Neural cell (in vitro differentiated cells): ENCODE results near the gene TOX2. TPM values are rescaled to one million over a fixed set of nuclear protein-coding genes. Genes with fewer than 3 reads are reported as not detected.
A peak's percentile ranks its signal among the peaks of the same experiment; 100 is the strongest.

Source experiments
- H2AFZ ChIP-seq: fragments of 200-600, 300-800 bp; sonication (generic), shearing (Covaris generic); 2 replicates; pipeline ENCODE4 v1.6.0; 2014; ENCODE audit warnings: low read depth, mild to moderate bottlenecking, antibody characterized with exemption, low read length, moderate library complexity
- H3F3A ChIP-seq: fragments of 200-600 bp; shearing (Covaris generic); 2 replicates; pipeline ENCODE4 v1.6.1; 2016; ENCODE audit warnings: mild to moderate bottlenecking, moderate library complexity, mixed read lengths, antibody characterized with exemption, low read length; ENCODE audit not compliant: insufficient read depth, poor library complexity, severe bottlenecking
- H3K27ac ChIP-seq: fragments of 200-600, 300-800 bp; sonication (generic), shearing (Covaris generic); 2 replicates; pipeline ENCODE4 v1.5.1; 2014; ENCODE audit warnings: mild to moderate bottlenecking, low read length, moderate library complexity
- H3K27me3 ChIP-seq: fragments of 300-800, 200-600 bp; sonication (generic), shearing (Covaris generic); 2 replicates; pipeline ENCODE4 v1.6.0; 2014; ENCODE audit warnings: mild to moderate bottlenecking, low read depth, low read length, moderate library complexity; ENCODE audit not compliant: insufficient read depth
- H3K36me3 ChIP-seq: fragments of 300-800, 200-600 bp; sonication (generic), shearing (Covaris generic); 2 replicates; pipeline ENCODE4 v1.5.1; 2014; ENCODE audit warnings: mild to moderate bottlenecking, antibody characterized with exemption, low read length, moderate library complexity; ENCODE audit not compliant: insufficient read depth
- H3K4me2 ChIP-seq: fragments of 300-800, 200-600 bp; sonication (generic), shearing (Covaris generic); 2 replicates; pipeline ENCODE4 v1.6.0; 2014; ENCODE audit warnings: mild to moderate bottlenecking, low read length
- H3K4me3 ChIP-seq: fragments of 300-800, 200-600 bp; sonication (generic), shearing (Covaris generic); 2 replicates; pipeline ENCODE4 v1.5.1; 2014; ENCODE audit warnings: mild to moderate bottlenecking, low read length, moderate library complexity
- H3K79me2 ChIP-seq: fragments of 200-600 bp; shearing (Covaris generic); replicated peaks from 2 replicates; pipeline ENCODE4 v1.6.0; 2014; ENCODE audit warnings: mild to moderate bottlenecking, low read length, moderate library complexity; ENCODE audit not compliant: insufficient read depth
- H3K9ac ChIP-seq: fragments of 300-800, 200-600 bp; sonication (generic), shearing (Covaris generic); 2 replicates; pipeline ENCODE4 v1.6.1; 2016; ENCODE audit warnings: mild to moderate bottlenecking, low read length, mixed read lengths
- H3K9me2 ChIP-seq: fragments of 200-600 bp; shearing (Covaris generic); 2 replicates; pipeline ENCODE4 v1.6.1; 2016; ENCODE audit warnings: mild to moderate bottlenecking, low read length, mixed read lengths; ENCODE audit not compliant: insufficient read depth
- H3K9me3 ChIP-seq: fragments of 200-600, 300-800 bp; sonication (generic), shearing (Covaris generic); 2 replicates; pipeline ENCODE4 v1.6.1; 2016; ENCODE audit warnings: mild to moderate bottlenecking, mixed run types, low read length, moderate library complexity, mixed read lengths
- H4K20me1 ChIP-seq: fragments of 200-600 bp; shearing (Covaris generic); 2 replicates; pipeline ENCODE4 v1.6.1; 2016; ENCODE audit warnings: mild to moderate bottlenecking, mixed run types; ENCODE audit not compliant: insufficient read depth
- CTCF ChIP-seq: fragments of 450-650 bp; IDR thresholded peaks from 2 replicates; pipeline ENCODE4 v1.5.1; 2014; ENCODE audit warnings: antibody characterized with exemption, mild to moderate bottlenecking, moderate library complexity; ENCODE audit not compliant: poor library complexity, severe bottlenecking
- EP300 ChIP-seq: fragments of 450-650 bp; conservative IDR thresholded peaks from 2 replicates; pipeline ENCODE4 v1.6.1; 2014; ENCODE audit warnings: antibody characterized with exemption, mild to moderate bottlenecking, moderate library complexity; ENCODE audit not compliant: poor library complexity, severe bottlenecking
- EZH2 ChIP-seq: fragments of 200-600, 300-800 bp; shearing (Covaris generic), sonication (generic); IDR thresholded peaks from 2 replicates; pipeline ENCODE4 v1.6.1; 2014; ENCODE audit warnings: antibody characterized with exemption, low read length, borderline replicate concordance, mild to moderate bottlenecking; ENCODE audit not compliant: insufficient read depth, poor library complexity, severe bottlenecking
- MXI1 ChIP-seq: fragments of 450-650 bp; conservative IDR thresholded peaks from 2 replicates; pipeline ENCODE4 v1.6.1; 2014; ENCODE audit warnings: antibody characterized with exemption, mild to moderate bottlenecking; ENCODE audit not compliant: poor library complexity, severe bottlenecking
- POLR2AphosphoS5 ChIP-seq: IDR thresholded peaks from 2 replicates; pipeline ENCODE4 v1.6.1; 2012
- RAD21 ChIP-seq: fragments of 450-650 bp; conservative IDR thresholded peaks from 2 replicates; pipeline ENCODE4 v1.6.1; 2014; ENCODE audit warnings: antibody characterized with exemption, mild to moderate bottlenecking, moderate library complexity
- REST ChIP-seq: IDR thresholded peaks from 2 replicates; pipeline ENCODE4 v1.6.1; 2012; ENCODE audit warnings: borderline replicate concordance
- SMC3 ChIP-seq: fragments of 450-650 bp; conservative IDR thresholded peaks from 2 replicates; pipeline ENCODE4 v1.6.1; 2014; ENCODE audit warnings: antibody characterized with exemption, mild to moderate bottlenecking, moderate library complexity; ENCODE audit not compliant: poor library complexity
- TAF1 ChIP-seq: IDR thresholded peaks from 2 replicates; pipeline ENCODE4 v1.6.1; 2012; ENCODE audit warnings: low read depth
- polyA plus RNA-seq: library from polyadenylated mRNA; depleted of rRNA; stranded (reverse); fragments of >200 nt; gene quantifications from 2 replicates; pipeline ENCODE4 v1.2.3, GENCODE V29; 2014

Gene TOX2
- polyA plus RNA-seq, 1 donor from 2014 or later: 0.89 TPM

GRCh38 chr20:44054849-44055248 is 140.2 kb downstream of the TOX2 start:
- Histone ChIP-seq H3K4me2 (no peak overlapping the region), H4K20me1 (no peaks in the 10 kb centered on the region), H3K9ac (no peak overlapping the region), H3K27me3 (no peaks in the 10 kb centered on the region), H3K9me3 (no peaks in the 10 kb centered on the region), H3K27ac (no peak overlapping the region), H3K36me3 (no peaks in the 10 kb centered on the region), H3K9me2 (no peaks in the 10 kb centered on the region), H3F3A (no peaks in the 10 kb centered on the region), H2AFZ (no peak overlapping the region), H3K4me3 (no peak overlapping the region), H3K79me2 (no peaks in the 10 kb centered on the region)
- TF ChIP-seq EZH2 (no peak), RAD21 (no peak), MXI1 (no peak), TAF1 (no peak), EP300 (no peak), SMC3 (no peak), REST (no peak), POLR2AphosphoS5 (no peak), CTCF (no peak)

GRCh38 chr20:44056010-44056698 is 141.5 kb downstream of the TOX2 start:
- H4K20me1 ChIP-seq: no peaks in the 10 kb centered on the region
- no peaks in the 10 kb centered on the region for H3F3A ChIP-seq
- H3K9me3 ChIP-seq: no peaks in the 10 kb centered on the region
- no peaks in the 10 kb centered on the region for H3K27me3 ChIP-seq
- H3K9me2 ChIP-seq: no peaks in the 10 kb centered on the region
- H3K27ac ChIP-seq: no peak overlapping the region
- TF ChIP-seq MXI1 (no peak), POLR2AphosphoS5 (no peak), CTCF (peak; percentile 31), REST (no peak), RAD21 (peak; percentile 26), SMC3 (no peak), EP300 (no peak), TAF1 (no peak), EZH2 (no peak)
- no peak overlapping the region for H3K4me3 ChIP-seq
- H3K79me2 ChIP-seq: no peaks in the 10 kb centered on the region
- H3K9ac ChIP-seq: no peak overlapping the region
- H3K36me3 ChIP-seq: no peaks in the 10 kb centered on the region
- H2AFZ ChIP-seq: no peak overlapping the region
- H3K4me2 ChIP-seq: no peak overlapping the region
